Measurements from ENCODE around the gene MLX. TPM values are rescaled to one million over a fixed set of nuclear protein-coding genes. Genes with fewer than 3 reads are reported as not detected.
"Not testable (repeated sequence)": the region's sequence is repeated elsewhere in the genome, so short reads cannot be mapped to it uniquely, and the experiment has no call there.

Gene MLX
- polyA plus RNA-seq, 2 donors = 36.8 to 38.3 TPM

GRCh38 chr17:42591411-42591810 is 24.5 kb downstream of the MLX start:
- no peaks in the 10 kb centered on the region for H3K27me3 ChIP-seq (ENCODE audit: control insufficient read depth in 1 of 2, insufficient read depth in 2 of 2, low read length in 2 of 2)
- H3K4me3 ChIP-seq (ENCODE audit: low read depth in 1 of 2, low read length in 2 of 2) = no peak overlapping the region
- H3K27ac ChIP-seq (ENCODE audit: low read depth in 2 of 2, low read length in 1 of 2) = no peak overlapping the region
- peaks cover 0 to 10% of the 10 kb centered on the region in 2 donors for H3K36me3 ChIP-seq (ENCODE audit: control insufficient read depth in 2 of 2, insufficient read depth in 2 of 2, low read length in 1 of 2)
- no peaks in the 10 kb centered on the region for H3K4me1 ChIP-seq (ENCODE audit: control insufficient read depth in 2 of 2, insufficient read depth in 2 of 2, low read length in 1 of 2)
- WGBS, 2 donors = 91 to 92% methylated on average over 9 of the region's 9 CpGs
- H3K9me3 ChIP-seq (ENCODE audit: control insufficient read depth in 2 of 2, insufficient read depth in 1 of 2, low read depth in 1 of 2, low read length in 1 of 2) = no peaks in the 10 kb centered on the region

- Histone ChIP-seq H3K4me3 (ENCODE audit: low read depth in 1 of 2, low read length in 2 of 2) (no peak overlapping the region), H3K9me3 (ENCODE audit: control insufficient read depth in 2 of 2, insufficient read depth in 1 of 2, low read depth in 1 of 2, low read length in 1 of 2) (no peaks in the 10 kb centered on the region), H3K27ac (ENCODE audit: low read depth in 2 of 2, low read length in 1 of 2) (no peak overlapping the region), H3K27me3 (ENCODE audit: control insufficient read depth in 1 of 2, insufficient read depth in 2 of 2, low read length in 2 of 2) (no peaks in the 10 kb centered on the region), H3K4me1 (ENCODE audit: control insufficient read depth in 2 of 2, insufficient read depth in 2 of 2, low read length in 1 of 2) (no peaks in the 10 kb centered on the region), H3K36me3 (ENCODE audit: control insufficient read depth in 2 of 2, insufficient read depth in 2 of 2, low read length in 1 of 2) (peaks cover 0 to 4% of the 10 kb centered on the region in 2 donors)
- 76 to 78% methylated on average over 3 of the region's 3 CpGs for WGBS, 2 donors
Observed at GRCh38 chr17:42596386-42596785, 29.5 kb downstream of the MLX start.

- 34 to 39% methylated on average over 2 of the region's 2 CpGs for WGBS, 2 donors
- no peaks in the 10 kb centered on the region for H3K4me1 ChIP-seq (ENCODE audit: control insufficient read depth in 2 of 2, insufficient read depth in 2 of 2, low read length in 1 of 2)
- H3K9me3 ChIP-seq (ENCODE audit: control insufficient read depth in 2 of 2, insufficient read depth in 1 of 2, low read depth in 1 of 2, low read length in 1 of 2) = no peaks in the 10 kb centered on the region
- H3K4me3 ChIP-seq (ENCODE audit: low read depth in 1 of 2, low read length in 2 of 2) = no peak overlapping the region
- H3K27ac ChIP-seq (ENCODE audit: low read depth in 2 of 2, low read length in 1 of 2) = no peak overlapping the region
- no peaks in the 10 kb centered on the region for H3K27me3 ChIP-seq (ENCODE audit: control insufficient read depth in 1 of 2, insufficient read depth in 2 of 2, low read length in 2 of 2)
- peaks cover 0 to 2% of the 10 kb centered on the region in 2 donors for H3K36me3 ChIP-seq (ENCODE audit: control insufficient read depth in 2 of 2, insufficient read depth in 2 of 2, low read length in 1 of 2)
Observed at GRCh38 chr17:42598905-42599304, 32.0 kb downstream of the MLX start.

GRCh38 chr17:42603318-42603717 is 36.4 kb downstream of the MLX start:
- Histone ChIP-seq H3K27ac (ENCODE audit: low read depth in 2 of 2, low read length in 1 of 2) (no peak overlapping the region), H3K27me3 (ENCODE audit: control insufficient read depth in 1 of 2, insufficient read depth in 2 of 2, low read length in 2 of 2) (no peaks in the 10 kb centered on the region), H3K4me1 (ENCODE audit: control insufficient read depth in 2 of 2, insufficient read depth in 2 of 2, low read length in 1 of 2) (peaks cover 0 to 3% of the 10 kb centered on the region in 2 donors), H3K4me3 (ENCODE audit: low read depth in 1 of 2, low read length in 2 of 2) (no peak overlapping the region), H3K36me3 (ENCODE audit: control insufficient read depth in 2 of 2, insufficient read depth in 2 of 2, low read length in 1 of 2) (peaks cover 0 to 2% of the 10 kb centered on the region in 2 donors), H3K9me3 (ENCODE audit: control insufficient read depth in 2 of 2, insufficient read depth in 1 of 2, low read depth in 1 of 2, low read length in 1 of 2) (no peaks in the 10 kb centered on the region)
- 93 to 94% methylated on average over 7 of the region's 7 CpGs for WGBS, 2 donors

- WGBS, 2 donors = 25 to 39% methylated on average over 3 of the region's 3 CpGs
- Histone ChIP-seq H3K36me3 (ENCODE audit: control insufficient read depth in 2 of 2, insufficient read depth in 2 of 2, low read length in 1 of 2) (peaks cover 4 to 5% of the 10 kb centered on the region in 2 donors), H3K9me3 (ENCODE audit: control insufficient read depth in 2 of 2, insufficient read depth in 1 of 2, low read depth in 1 of 2, low read length in 1 of 2) (no peaks in the 10 kb centered on the region), H3K27me3 (ENCODE audit: control insufficient read depth in 1 of 2, insufficient read depth in 2 of 2, low read length in 2 of 2) (no peaks in the 10 kb centered on the region), H3K4me3 (ENCODE audit: low read depth in 1 of 2, low read length in 2 of 2) (peak overlapping the region in 1 of 2 donors; percentile 95), H3K27ac (ENCODE audit: low read depth in 2 of 2, low read length in 1 of 2) (no peak overlapping the region), H3K4me1 (ENCODE audit: control insufficient read depth in 2 of 2, insufficient read depth in 2 of 2, low read length in 1 of 2) (peaks cover 0 to 3% of the 10 kb centered on the region in 2 donors)
Observed at GRCh38 chr17:42607769-42608168, 40.9 kb downstream of the MLX start.

GRCh38 chr17:42608305-42609181 is 41.6 kb downstream of the MLX start:
- Histone ChIP-seq H3K9me3 (ENCODE audit: control insufficient read depth in 2 of 2, insufficient read depth in 1 of 2, low read depth in 1 of 2, low read length in 1 of 2) (no peaks in the 10 kb centered on the region), H3K27ac (ENCODE audit: low read depth in 2 of 2, low read length in 1 of 2) (peak overlapping the region; percentile 90 to 97), H3K4me1 (ENCODE audit: control insufficient read depth in 2 of 2, insufficient read depth in 2 of 2, low read length in 1 of 2) (peaks cover 0 to 3% of the 10 kb centered on the region in 2 donors), H3K27me3 (ENCODE audit: control insufficient read depth in 1 of 2, insufficient read depth in 2 of 2, low read length in 2 of 2) (no peaks in the 10 kb centered on the region), H3K4me3 (ENCODE audit: low read depth in 1 of 2, low read length in 2 of 2) (peak overlapping the region; percentile 89 to 95), H3K36me3 (ENCODE audit: control insufficient read depth in 2 of 2, insufficient read depth in 2 of 2, low read length in 1 of 2) (peaks cover 8 to 10% of the 10 kb centered on the region in 2 donors)
- WGBS, 2 donors = 0 to 1% methylated on average over 30 of the region's 30 CpGs

- Histone ChIP-seq H3K4me1 (ENCODE audit: control insufficient read depth in 2 of 2, insufficient read depth in 2 of 2, low read length in 1 of 2) (peaks cover 0 to 2% of the 10 kb centered on the region in 2 donors), H3K36me3 (ENCODE audit: control insufficient read depth in 2 of 2, insufficient read depth in 2 of 2, low read length in 1 of 2) (peaks cover 14 to 16% of the 10 kb centered on the region in 2 donors), H3K27ac (ENCODE audit: low read depth in 2 of 2, low read length in 1 of 2) (peak within 1 kb of the TSS; percentile 90 to 97), H3K4me3 (ENCODE audit: low read depth in 1 of 2, low read length in 2 of 2) (peak within 1 kb of the TSS; percentile 89 to 95), H3K27me3 (ENCODE audit: control insufficient read depth in 1 of 2, insufficient read depth in 2 of 2, low read length in 2 of 2) (no peaks in the 10 kb centered on the region), H3K9me3 (ENCODE audit: control insufficient read depth in 2 of 2, insufficient read depth in 1 of 2, low read depth in 1 of 2, low read length in 1 of 2) (no peaks in the 10 kb centered on the region)
- WGBS, 2 donors = 0% methylated on average over 66 of the region's 66 CpGs
Observed at GRCh38 chr17:42609182-42609813, 42.4 kb downstream of the MLX start, which contains the start of the genes RETREG3 and TUBG1. RETREG3 (minus strand) TSS chr17:42609374; CDS start chr17:42609324, 50 bp downstream. TUBG1 (plus strand) TSS chr17:42609683; CDS start chr17:42609738, 55 bp downstream.

GRCh38 chr17:42609814-42610801 is 43.2 kb downstream of the MLX start:
- Histone ChIP-seq H3K36me3 (ENCODE audit: control insufficient read depth in 2 of 2, insufficient read depth in 2 of 2, low read length in 1 of 2) (peaks cover 21 to 23% of the 10 kb centered on the region in 2 donors), H3K4me3 (ENCODE audit: low read depth in 1 of 2, low read length in 2 of 2) (peak overlapping the region; percentile 55 to 89), H3K27ac (ENCODE audit: low read depth in 2 of 2, low read length in 1 of 2) (peak overlapping the region; percentile 69 to 86)
- not testable (repeated sequence) for H3K9me3 ChIP-seq (ENCODE audit: control insufficient read depth in 2 of 2, insufficient read depth in 1 of 2, low read depth in 1 of 2, low read length in 1 of 2); H3K4me1 ChIP-seq (ENCODE audit: control insufficient read depth in 2 of 2, insufficient read depth in 2 of 2, low read length in 1 of 2); H3K27me3 ChIP-seq (ENCODE audit: control insufficient read depth in 1 of 2, insufficient read depth in 2 of 2, low read length in 2 of 2)
- 10% methylated on average over 34 to 35 of the region's 42 CpGs for WGBS, 2 donors

GRCh38 chr17:42612013-42612412 is 45.1 kb downstream of the MLX start:
- H3K9me3 ChIP-seq (ENCODE audit: control insufficient read depth in 2 of 2, insufficient read depth in 1 of 2, low read depth in 1 of 2, low read length in 1 of 2) = no peaks in the 10 kb centered on the region
- peaks cover 25 to 26% of the 10 kb centered on the region in 2 donors for H3K36me3 ChIP-seq (ENCODE audit: control insufficient read depth in 2 of 2, insufficient read depth in 2 of 2, low read length in 1 of 2)
- no peaks in the 10 kb centered on the region for H3K4me1 ChIP-seq (ENCODE audit: control insufficient read depth in 2 of 2, insufficient read depth in 2 of 2, low read length in 1 of 2)
- no peak overlapping the region for H3K27ac ChIP-seq (ENCODE audit: low read depth in 2 of 2, low read length in 1 of 2)
- 95 to 97% methylated on average over 4 of the region's 4 CpGs for WGBS, 2 donors
- H3K4me3 ChIP-seq (ENCODE audit: low read depth in 1 of 2, low read length in 2 of 2) = no peak overlapping the region
- no peaks in the 10 kb centered on the region for H3K27me3 ChIP-seq (ENCODE audit: control insufficient read depth in 1 of 2, insufficient read depth in 2 of 2, low read length in 2 of 2)
